SK-MEL-5 (cell line): ENCODE measurements around the gene TRMT1. TPM values are rescaled to one million over a fixed set of nuclear protein-coding genes. Genes with fewer than 3 reads are reported as not detected.
A peak's percentile ranks its signal among the peaks of the same experiment; 100 is the strongest.

Experiments used
- DNase-seq: peaks from one replicate; pipeline ENCODE4 v3.0.0-alpha.2; 2016; ENCODE audit warnings: low read depth, low spot score
- in situ Hi-C: cut with HindIII; loops from 2 replicates; pipeline ENCODE4 v1.10.0; 2016; ENCODE audit warnings: low sequenced_read_pairs, high pct_unique_total_duplicates, low pct_unique_long_range_greater_than_20kb
- total RNA-seq: library from RNA; depleted of rRNA; stranded (reverse); fragments of >200 nt; shearing (Covaris generic); gene quantifications from 2 replicates; pipeline ENCODE4 v1.2.3, GENCODE V29; 2014

TRMT1 gene
- total RNA-seq, 1 experiment from 2014 or later: 32.9 TPM

DNA sequence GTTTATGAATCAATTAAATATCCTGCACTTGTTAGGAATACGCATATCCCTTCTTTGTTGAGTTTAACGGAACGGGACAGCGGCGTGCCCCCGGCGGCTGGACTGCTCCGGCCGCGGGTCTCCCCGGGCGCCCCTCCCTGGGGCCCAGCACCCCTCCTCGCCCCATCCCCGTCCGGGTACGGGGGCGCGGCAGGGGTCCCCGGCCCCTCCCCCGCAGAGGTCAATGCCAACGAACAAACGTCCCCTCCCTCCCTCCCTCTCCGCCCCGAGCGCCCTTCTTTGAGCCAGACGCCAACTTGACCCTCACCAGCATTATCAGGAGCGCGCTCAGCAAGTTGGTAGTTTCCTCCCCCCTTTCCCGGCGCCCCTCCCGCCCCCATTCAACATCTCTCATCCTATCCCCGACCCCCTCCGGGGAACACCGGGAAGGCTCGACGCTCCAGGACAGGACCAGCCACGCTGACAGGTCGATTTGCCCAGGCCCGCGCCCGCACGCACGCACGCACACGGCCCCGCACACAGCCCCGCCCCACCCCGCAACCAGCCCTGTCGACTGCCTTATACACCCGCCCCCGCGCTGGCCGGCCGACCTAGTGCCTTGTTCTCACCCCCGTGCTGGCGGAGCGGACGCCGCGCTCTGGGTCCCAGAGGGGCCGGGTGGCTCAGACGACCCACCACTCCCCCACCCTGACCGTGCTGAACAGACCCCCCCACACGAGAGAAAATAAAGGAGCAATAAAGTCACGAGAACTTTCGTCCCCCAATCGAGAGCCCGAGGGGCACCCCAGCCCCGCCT, 18.9 kb downstream of the TRMT1 start:
- in situ Hi-C loops: no loop called here
- no peak for DNase-seq

GRCh38 chr19:13097033-13097462, 19.5 kb downstream of the TRMT1 start:
- in situ Hi-C loops: no loop called here
- DNase-seq: no peak

DNA sequence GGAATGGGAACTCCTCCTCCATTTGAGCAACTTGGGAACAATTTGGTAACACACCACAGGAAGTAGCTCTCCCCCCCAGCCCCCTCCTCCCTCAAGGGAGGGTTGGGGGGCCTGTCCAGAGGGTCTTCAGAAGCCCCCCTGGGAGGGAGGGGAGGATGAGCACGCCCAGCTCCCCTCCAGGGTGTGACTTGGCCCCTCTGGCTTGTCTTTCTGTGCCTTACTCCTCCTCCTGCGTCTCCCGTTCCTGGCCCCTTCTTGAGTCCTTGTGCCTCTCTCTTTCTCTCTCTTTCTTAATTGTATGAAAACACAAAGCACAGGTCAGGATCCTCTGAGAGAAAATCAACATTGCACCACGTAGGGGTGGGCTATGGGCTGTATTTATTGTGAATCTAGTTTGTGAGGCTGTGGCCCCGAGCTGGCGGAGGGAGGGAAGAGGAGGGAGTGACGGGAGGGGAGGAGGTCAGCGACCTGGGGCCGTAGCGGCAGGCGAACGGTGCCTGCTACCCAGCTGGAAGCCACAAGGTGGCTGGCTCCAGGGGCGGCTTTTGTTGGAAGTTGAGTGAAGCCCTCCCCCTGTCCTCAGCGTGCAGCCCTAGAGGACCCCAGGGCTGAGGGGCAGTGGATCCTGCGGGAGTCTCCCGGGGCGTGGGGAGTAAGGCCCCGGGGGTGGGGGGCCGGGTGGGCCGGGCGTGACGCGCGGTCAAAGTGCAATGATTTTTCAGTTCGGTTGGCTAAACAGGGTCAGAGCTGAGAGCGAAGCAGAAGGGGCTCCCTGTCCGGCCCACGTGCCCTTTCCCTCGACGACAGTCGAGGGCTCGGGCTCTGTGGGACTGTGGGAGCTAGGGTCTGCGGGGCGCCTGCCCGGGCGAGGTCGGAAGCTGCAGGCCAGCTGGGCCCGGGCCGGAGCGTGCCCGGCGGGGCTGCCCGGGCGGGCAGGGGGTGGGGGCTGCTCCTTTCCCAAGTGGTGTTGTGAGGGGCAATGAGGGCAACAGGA, 20.3 kb downstream of the TRMT1 start:
- in situ Hi-C loops: no loop called here
- DNase-seq: no peak

DNA sequence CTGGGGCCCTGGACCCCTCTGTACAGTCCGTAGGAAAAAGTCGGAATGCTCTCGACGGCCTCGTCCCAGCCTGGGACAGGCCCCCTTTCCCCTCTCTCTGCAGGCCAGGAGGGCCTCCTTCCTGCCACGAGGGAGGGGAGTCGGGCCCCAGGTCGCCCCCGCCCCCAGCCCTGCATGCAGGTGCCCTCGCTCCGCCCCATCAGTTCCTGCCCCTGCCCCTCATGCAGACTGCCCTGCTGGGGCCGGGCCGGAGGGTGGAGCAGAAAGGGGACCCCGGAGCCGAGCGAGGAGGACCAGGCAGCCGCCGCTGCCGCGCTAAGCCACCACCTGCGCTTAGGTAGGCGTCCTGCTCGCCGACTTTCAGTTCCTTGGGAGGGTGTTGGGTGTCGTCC, 21.2 kb downstream of the TRMT1 start:
- no peak for DNase-seq
- in situ Hi-C loops: no loop called here

- in situ Hi-C loops: no loop called here
- DNase-seq: no peak
Observed at GRCh38 chr19:13094771-13095392, 21.7 kb downstream of the TRMT1 start.

DNA sequence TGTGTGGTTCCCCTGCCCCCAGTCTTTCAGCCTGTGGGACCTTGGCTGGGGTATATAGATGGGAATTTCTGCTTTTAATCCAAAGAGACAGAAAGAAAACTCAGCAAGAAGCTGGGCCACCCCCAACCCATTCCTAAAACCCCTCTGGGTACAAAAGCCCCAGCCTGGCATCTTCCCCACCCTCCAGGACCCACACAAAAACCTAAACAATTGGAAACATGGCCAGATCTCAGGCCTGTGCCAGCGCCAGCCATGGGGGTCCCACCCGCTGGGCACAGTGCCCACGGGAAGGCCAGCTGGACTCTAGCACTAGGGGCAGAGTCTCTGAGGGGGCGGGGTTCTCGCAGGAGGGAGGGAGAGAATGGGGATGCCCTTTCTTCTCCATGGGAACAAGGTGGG, 22.4 kb downstream of the TRMT1 start:
- in situ Hi-C loops: no loop called here
- DNase-seq: no peak

GRCh38 chr19:13093407-13094105, 23.0 kb downstream of the TRMT1 start:
- in situ Hi-C loops: no loop called here
- DNase-seq: peak; percentile 80

- DNase-seq: no peak
- in situ Hi-C loops: no loop called here
Observed at GRCh38 chr19:13092606-13093235, 23.8 kb downstream of the TRMT1 start.

DNA sequence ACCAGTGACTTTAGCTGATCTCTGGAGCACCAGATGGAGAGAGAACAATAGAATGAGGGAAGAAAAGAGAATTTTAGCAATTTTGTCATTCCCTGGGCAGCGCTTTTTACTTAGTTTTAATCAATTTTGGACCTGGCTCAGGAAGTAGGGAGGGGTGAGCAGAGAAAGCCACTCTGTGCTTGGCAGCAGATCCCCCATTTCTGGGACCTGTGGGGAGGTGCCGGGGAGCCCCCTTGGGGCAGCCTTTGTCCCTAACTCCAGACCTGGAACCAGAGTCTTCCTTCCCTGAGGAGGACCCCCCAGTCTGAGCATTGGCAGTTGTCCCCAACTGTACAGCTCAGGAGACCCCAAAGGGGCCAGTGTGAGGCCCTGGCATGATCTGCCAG, 24.4 kb downstream of the TRMT1 start:
- DNase-seq: no peak
- in situ Hi-C loops: no loop called here

DNA sequence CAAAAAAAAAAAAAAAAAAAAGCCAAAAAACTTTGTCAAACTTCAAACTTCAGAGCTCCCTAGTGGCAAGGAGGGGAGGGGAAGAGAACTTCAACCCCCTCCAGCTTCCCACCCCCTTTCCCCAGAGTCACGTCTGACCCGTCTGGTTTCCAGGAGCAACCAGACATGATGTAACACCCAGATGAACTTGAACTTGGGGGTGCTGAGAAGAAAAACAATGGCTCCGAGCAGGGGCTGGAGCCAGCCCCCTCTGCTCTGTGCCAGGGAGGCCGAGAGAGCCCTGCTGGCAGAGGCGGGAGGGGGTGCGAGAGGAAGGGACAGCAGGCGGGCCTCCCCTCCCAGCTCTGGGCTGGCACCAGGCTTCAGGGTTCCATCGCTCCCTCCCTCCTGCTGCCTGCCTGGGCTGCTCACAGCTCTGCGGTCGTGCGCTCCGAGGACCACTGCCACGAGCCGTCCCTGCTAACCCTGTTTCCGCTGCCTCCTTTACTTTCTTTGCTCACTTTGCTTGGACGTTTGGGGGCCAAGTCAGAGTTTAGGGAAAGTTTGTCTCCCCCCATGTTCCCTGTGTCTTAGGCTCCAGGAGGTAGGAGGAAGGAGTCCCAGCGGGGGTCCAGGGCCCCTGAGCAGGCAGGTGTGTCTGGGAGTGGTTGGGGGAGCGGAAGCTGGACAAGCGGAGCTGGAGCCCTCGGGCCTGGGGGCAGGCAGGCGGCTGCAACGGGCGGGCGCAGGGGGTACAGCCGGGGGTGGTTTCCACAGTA, 25.0 kb downstream of the TRMT1 start:
- no peak for DNase-seq

DNA sequence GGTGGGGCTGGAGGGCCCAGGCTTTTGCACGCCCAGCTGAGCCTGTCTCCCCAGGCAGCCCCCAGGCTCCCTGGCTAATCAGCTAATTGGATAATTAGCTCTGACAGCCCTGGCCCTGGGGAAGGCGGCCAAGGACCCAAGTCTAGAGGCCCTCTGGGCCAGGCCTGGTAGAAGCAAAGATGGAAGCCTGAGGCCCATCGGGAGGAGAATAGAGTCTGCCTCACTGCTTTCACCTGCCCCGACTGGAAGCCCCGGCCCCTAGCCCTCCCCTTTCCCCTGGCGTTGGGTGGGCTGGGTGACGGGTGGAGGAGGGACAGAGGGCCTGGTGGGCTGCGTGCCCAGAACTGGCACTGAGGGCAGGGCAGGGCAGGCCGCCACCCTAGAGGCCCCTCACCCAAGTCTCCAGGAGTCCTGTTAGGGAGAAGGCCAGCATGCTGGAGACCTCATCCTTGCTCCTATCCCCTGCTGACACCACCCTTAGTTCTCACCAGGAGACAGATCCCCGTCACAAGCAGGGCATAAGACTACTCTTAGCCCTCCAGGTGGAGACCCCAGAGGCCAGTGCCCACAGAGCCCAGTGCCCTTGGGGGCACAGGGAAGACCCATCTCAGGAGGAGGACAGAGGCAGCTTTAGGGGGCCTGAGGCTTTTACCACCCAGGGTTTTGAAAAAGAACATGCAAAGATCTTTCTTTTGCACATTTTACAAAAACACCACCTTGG, 25.9 kb downstream of the TRMT1 start:
- in situ Hi-C loops: no loop called here
- DNase-seq: no peak

More for the DNA sequence above, 25.0 kb downstream of the TRMT1 start:
- in situ Hi-C loops: no loop called here

GRCh38 chr19:13089857-13090507, 26.6 kb downstream of the TRMT1 start:
- in situ Hi-C loops: no loop called here
- DNase-seq: no peak

DNA sequence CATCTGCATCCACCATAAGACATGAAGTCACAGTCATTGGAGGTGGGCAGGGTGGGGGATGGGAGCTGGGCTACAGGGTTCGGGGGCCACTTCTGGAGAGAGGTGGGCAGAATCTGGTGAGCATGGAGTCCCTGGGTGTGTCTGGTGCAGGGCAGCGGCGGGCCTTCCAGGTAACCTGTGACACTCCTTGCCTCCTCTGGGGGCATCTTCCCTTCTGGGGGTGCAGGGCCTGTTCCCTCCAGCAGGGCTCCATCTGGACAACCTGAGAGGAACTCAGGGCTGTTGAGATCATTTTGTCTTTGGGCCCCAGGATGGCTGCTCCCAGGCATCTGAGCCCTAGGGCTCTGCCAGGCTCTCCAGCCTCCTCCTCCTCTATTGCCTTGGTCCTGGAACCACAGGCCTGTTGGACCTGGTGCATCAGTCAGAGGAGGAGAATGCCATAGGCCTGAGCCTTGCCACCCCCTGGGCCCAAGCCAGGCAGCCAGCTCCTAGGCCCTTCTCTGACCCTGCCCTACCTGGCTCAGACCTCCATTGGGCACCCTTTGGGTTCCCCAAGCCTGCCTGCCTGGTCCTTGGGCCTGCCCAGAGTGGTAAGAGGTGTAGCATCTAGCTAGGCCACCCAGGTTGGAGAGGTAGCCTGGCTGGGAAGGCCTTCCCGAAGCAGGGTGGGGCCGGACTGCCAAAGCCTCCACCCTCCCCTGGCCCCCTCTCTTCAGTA, 27.2 kb downstream of the TRMT1 start:
- in situ Hi-C loops: no loop called here
- DNase-seq: peak; percentile 11

DNA sequence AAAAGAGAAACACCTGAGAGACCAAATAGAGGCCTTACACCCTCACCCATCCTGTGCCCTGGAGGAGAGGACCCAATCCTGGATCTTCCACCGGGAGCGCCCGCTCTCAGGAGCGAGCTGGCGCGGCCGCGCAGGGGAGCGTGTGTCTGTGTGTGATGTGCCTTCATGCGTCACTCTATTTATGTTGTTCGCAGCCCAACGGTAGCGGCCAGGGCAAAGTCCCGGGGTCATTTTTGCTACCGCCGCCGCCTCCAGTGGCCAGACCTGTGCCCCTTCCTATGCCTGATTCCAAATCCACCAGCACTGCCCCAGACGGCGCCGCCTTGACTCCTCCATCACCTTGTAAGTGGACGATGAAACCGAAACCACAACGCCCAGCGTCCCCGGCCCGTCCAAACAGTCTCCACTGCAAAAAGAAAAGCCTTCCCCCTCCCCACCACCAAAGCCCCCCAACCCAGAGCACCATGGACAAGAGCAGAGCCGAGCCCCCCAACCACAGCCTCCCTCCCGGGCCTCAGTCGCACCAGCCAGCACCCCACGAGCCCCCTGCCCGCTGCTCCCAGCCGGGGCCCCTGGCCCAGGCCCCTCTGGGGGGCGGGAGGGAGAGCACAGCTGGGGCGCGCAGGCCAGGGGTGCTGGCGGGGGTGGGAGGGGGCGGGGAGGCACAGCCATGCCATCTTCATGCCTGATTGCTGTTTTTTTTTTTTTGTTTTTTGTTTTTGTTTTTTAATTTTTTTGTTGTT, 28.6 kb downstream of the TRMT1 start:
- in situ Hi-C loops: no loop called here

More for the DNA sequence above, 28.6 kb downstream of the TRMT1 start:
- DNase-seq: no peak
